Measurements from ENCODE around the gene UTY. TPM values are rescaled to one million over a fixed set of nuclear protein-coding genes. Genes with fewer than 3 reads are reported as not detected.

UTY gene
- total RNA-seq, 2 experiments from 2014 or later, result 21.4 to 21.9 TPM

DNA sequence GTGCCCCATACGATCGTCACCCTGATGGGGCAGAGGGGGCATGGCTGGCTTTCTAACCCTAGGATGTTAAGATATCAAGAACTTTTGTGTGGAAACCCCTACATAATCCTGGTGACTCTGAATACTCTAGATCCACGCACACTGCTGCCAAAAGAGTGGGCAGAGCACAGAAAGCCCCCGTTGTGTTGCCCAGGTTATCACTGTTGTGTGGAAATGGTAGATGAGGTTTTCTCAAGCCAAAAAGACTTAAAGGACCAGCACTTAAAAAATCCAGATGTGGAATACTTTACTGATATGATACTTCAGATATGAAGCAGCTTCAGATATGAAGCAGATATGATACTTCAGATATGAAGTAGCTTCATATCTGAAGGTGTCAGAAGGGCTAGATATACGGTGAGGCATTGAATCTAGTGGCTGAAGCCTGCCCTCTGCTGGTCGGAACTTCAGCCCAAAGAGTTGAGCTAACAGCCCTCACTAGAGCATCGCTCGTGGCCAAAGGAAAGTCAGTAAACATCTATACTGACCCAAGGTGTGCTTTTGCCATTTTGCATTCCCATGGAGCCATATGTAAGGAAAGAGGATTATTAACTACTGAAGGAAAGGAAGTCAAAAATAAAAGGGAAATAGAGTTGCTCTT is 136.4 kb downstream of the UTY start:
- DNase-seq, result peak; percentile 70
- intact Hi-C loops (cut with micrococcal nuclease), result loop anchor here (10.0 kb wide), 1 partner anchor 439 kb away; the partner anchor contains the start of gene DDX3Y
- Mint-ChIP-seq H3K27ac (peak overlapping the region; percentile 59), H3K4me3 (no peak overlapping the region), H3K9me3 (no peaks in the 10 kb centered on the region), H3K4me1 (ENCODE audit: low read depth) (peaks cover 8% of the 10 kb centered on the region), H3K36me3 (ENCODE audit: low read depth) (peaks cover 20% of the 10 kb centered on the region), H3K27me3 (no peaks in the 10 kb centered on the region)
- CTCF ChIA-PET, result interaction anchor here (0.6 to 1.7 kb wide), 14 partner anchors 9 to 255 kb away, joined by 3 to 9 read pairs (median 3); no protein-coding TSS in a partner anchor
- TF ChIP-seq, protein P1, sequence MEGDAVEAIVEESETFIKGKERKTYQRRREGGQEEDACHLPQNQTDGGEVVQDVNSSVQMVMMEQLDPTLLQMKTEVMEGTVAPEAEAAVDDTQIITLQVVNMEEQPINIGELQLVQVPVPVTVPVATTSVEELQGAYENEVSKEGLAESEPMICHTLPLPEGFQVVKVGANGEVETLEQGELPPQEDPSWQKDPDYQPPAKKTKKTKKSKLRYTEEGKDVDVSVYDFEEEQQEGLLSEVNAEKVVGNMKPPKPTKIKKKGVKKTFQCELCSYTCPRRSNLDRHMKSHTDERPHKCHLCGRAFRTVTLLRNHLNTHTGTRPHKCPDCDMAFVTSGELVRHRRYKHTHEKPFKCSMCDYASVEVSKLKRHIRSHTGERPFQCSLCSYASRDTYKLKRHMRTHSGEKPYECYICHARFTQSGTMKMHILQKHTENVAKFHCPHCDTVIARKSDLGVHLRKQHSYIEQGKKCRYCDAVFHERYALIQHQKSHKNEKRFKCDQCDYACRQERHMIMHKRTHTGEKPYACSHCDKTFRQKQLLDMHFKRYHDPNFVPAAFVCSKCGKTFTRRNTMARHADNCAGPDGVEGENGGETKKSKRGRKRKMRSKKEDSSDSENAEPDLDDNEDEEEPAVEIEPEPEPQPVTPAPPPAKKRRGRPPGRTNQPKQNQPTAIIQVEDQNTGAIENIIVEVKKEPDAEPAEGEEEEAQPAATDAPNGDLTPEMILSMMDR (IDR thresholded peaks at IDR 0.05), result peak; percentile 30
- ATAC-seq, result peak; percentile 85
- POLR2A ChIA-PET, result no interaction called here

GRCh38 chrY:13339939-13340338 is 139.9 kb downstream of the UTY start:
- peaks cover 8% of the 10 kb centered on the region for H3K4me1 Mint-ChIP-seq (ENCODE audit: low read depth)
- TF ChIP-seq, protein P1 (IDR thresholded peaks at IDR 0.05), result no peak
- intact Hi-C loops (cut with micrococcal nuclease), result loop anchor here (10.0 kb wide), 1 partner anchor 435 kb away; the partner anchor contains the start of gene DDX3Y
- DNase-seq, result no peak
- no peak for ATAC-seq
- POLR2A ChIA-PET, result no interaction called here
- CTCF ChIA-PET, result no interaction called here
- peak overlapping the region; percentile 38 for H3K27ac Mint-ChIP-seq
- peaks cover 28% of the 10 kb centered on the region for H3K36me3 Mint-ChIP-seq (ENCODE audit: low read depth)
- no peak overlapping the region for H3K4me3 Mint-ChIP-seq
- H3K27me3 Mint-ChIP-seq, result no peaks in the 10 kb centered on the region
- no peaks in the 10 kb centered on the region for H3K9me3 Mint-ChIP-seq

DNA sequence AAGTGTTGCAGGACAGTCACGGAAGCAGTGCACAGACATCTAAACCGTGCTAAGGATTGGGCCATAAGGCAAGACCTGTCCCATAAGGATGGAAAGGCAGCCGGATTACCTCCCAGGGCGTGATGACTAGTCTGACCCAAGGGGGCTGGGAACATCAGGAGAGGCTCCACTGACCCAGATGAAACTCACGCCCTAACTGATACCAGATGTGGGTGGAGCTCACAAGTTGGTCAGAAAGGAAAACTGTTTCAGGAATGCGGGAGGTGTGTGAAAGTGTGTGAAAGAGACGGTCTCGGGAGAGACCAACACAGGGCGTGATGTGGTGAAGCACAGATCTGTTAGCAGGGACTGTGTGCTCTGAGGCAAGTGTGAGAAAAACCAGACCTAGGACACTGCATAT is 140.5 kb downstream of the UTY start:
- ChIA-PET CTCF (no interaction called here), POLR2A (no interaction called here)
- TF ChIP-seq, protein P1 (IDR thresholded peaks at IDR 0.05), result no peak
- no peak overlapping the region for H3K4me3 Mint-ChIP-seq
- no peaks in the 10 kb centered on the region for H3K27me3 Mint-ChIP-seq
- DNase-seq (no peak), ATAC-seq (no peak)
- intact Hi-C loops (cut with micrococcal nuclease), result no loop called here
- peaks cover 33% of the 10 kb centered on the region for H3K36me3 Mint-ChIP-seq (ENCODE audit: low read depth)
- H3K9me3 Mint-ChIP-seq, result no peaks in the 10 kb centered on the region
- peaks cover 8% of the 10 kb centered on the region for H3K4me1 Mint-ChIP-seq (ENCODE audit: low read depth)
- H3K27ac Mint-ChIP-seq, result peak overlapping the region; percentile 38

DNA sequence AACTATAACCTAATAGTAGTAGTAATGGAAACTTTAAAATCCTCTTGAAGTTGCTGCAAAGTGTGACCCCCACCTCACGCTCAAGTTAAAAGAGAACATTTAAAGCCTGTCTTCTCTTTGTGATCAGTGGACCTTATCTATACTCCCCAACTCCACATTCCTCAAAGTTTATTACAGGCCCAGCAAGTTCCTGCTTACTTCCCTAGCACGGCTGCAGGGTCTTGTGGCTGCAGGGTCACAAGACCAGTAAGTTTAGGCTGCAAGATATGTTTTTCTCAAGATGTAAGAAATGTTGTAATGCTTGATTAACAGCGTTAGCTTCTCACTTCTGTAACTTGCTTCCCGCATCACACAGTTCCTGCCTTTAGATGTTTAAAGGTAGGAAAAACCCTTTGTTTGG is 141.1 kb downstream of the UTY start:
- H3K4me3 Mint-ChIP-seq, result no peak overlapping the region
- ChIA-PET POLR2A (no interaction called here), CTCF (no interaction called here)
- H3K9me3 Mint-ChIP-seq, result no peaks in the 10 kb centered on the region
- peaks cover 38% of the 10 kb centered on the region for H3K36me3 Mint-ChIP-seq (ENCODE audit: low read depth)
- intact Hi-C loops (cut with micrococcal nuclease), result no loop called here
- H3K27ac Mint-ChIP-seq, result no peak overlapping the region
- no peaks in the 10 kb centered on the region for H3K27me3 Mint-ChIP-seq
- ATAC-seq, result no peak
- no peak for DNase-seq
- TF ChIP-seq, protein P1 (IDR thresholded peaks at IDR 0.05), result no peak
- H3K4me1 Mint-ChIP-seq (ENCODE audit: low read depth), result peaks cover 12% of the 10 kb centered on the region

GRCh38 chrY:13337934-13338333 is 141.9 kb downstream of the UTY start:
- POLR2A ChIA-PET, result no interaction called here
- H3K4me1 Mint-ChIP-seq (ENCODE audit: low read depth), result peaks cover 13% of the 10 kb centered on the region

More at GRCh38 chrY:13337934-13338333, 141.9 kb downstream of the UTY start:
- no peak overlapping the region for H3K27ac Mint-ChIP-seq
- TF ChIP-seq, protein P1 (IDR thresholded peaks at IDR 0.05), result no peak
- ATAC-seq, result no peak
- no peak for DNase-seq
- peaks cover 39% of the 10 kb centered on the region for H3K36me3 Mint-ChIP-seq (ENCODE audit: low read depth)
- CTCF ChIA-PET, result no interaction called here
- no peaks in the 10 kb centered on the region for H3K9me3 Mint-ChIP-seq
- H3K4me3 Mint-ChIP-seq, result no peak overlapping the region
- no peaks in the 10 kb centered on the region for H3K27me3 Mint-ChIP-seq
- intact Hi-C loops (cut with micrococcal nuclease), result no loop called here

Measured in activated CD8-positive, alpha-beta T cell treated with anti-CD3 and anti-CD28 coated beads for 36 hours (primary cell).